HL-60/S4 treated with phorbol 12-myristate 13-acetate at 8.2 ng/mL for 4 days and 3 days (cell line): ENCODE data around the gene GRHPR.

Experiments
- in situ Hi-C: fragments of 300-500 bp; cut with MboI; formaldehyde crosslinking; loops from 2 replicates; pipeline ENCODE4 v1.15.0; 2022; ENCODE audit warnings: low sequenced_read_pairs

The GRHPR gene

DNA sequence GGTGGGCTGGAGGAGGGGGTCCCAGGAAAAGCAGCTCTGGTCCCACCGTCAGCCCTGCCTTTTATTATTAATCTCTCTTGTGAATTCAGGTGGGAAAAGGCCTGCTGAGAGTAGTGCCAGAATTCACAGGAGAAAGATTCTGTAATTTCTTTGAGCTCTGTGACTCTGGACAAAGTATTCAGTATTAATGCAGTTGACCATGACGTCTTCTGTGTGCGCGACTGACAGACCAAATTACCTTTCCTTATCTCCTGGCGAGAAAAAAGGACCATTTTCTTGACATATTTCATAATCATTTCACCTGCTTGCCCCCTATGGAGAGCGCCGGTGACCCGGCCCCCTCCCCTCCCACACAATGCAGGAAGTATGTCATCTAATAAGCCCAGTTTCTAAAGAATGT lies 26.8 kb upstream of the GRHPR start:
- in situ Hi-C loops: loop anchor here (25.0 kb wide), 1 partner anchor 92 kb away; the partner anchor contains the start of gene POLR1E

DNA sequence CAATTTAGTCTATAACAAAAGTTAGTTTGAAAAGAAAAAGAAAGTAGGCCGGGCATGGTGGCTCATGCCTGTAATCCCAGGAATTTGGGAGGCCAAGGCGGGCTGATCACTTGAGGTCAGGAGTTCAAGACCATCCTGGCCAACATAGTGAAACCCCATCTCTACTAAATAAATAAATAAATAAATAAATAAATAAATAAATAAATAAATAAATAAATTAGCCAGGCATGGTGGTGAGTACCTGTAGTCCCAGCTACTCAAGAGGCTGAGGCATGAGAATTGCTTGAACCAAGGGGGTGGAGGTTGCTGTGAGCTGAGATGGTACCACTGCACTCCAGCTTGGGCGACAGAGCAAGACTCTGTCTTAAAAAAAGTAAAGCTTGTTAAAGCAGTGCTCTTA lies 24.5 kb upstream of the GRHPR start:
- in situ Hi-C loops: loop anchor here (25.0 kb wide), 1 partner anchor 89 kb away; the partner anchor contains the start of gene POLR1E

DNA sequence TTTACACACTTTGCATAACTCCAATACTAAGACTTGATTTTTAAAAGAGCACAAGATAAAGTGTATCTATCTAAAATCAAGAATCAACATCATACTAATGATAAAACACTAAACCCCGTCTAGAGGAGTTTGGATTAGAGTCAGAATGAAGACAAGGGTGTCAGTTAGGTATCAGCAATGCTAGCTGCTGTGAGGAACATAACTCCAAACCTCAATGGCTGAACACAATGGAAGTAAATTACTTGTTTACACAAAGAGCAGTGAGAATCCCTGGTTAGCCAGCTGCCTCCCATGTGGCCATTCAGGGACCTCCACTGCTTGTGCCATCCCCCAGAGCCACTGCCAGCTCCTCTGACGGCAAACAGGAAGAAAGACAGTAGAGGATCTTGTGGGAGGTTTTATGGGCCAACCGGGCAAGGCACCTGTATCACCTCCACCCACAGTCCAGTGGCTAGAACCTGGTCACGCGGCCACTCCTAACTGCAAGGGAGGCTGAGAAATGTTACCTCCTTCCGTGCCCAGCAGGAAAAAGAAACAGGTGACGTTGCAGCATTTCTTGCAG lies 24.0 kb upstream of the GRHPR start:
- in situ Hi-C loops: loop anchor here (25.0 kb wide), 1 partner anchor 89 kb away; the partner anchor contains the start of gene POLR1E

DNA sequence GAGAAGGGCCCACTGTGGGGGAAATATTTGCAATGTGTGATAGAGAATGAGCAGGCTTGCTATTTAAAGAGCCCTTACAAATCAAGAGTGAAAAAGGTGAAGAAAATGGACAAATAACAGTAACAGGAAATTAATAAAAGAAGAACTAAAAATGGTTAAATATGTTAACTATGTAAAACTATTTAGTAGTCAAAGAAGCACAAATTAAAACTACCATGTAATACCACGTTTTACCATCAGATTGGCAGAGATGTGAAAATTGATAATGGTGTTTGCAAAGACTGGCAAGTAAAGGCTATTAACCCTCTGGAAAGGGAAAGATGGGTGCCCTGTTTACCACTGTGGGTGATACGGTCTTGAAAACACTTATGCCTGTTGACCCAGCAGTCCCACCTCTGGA lies 23.2 kb upstream of the GRHPR start:
- in situ Hi-C loops: loop anchor here (25.0 kb wide), 1 partner anchor 88 kb away; the partner anchor contains the start of gene POLR1E

DNA sequence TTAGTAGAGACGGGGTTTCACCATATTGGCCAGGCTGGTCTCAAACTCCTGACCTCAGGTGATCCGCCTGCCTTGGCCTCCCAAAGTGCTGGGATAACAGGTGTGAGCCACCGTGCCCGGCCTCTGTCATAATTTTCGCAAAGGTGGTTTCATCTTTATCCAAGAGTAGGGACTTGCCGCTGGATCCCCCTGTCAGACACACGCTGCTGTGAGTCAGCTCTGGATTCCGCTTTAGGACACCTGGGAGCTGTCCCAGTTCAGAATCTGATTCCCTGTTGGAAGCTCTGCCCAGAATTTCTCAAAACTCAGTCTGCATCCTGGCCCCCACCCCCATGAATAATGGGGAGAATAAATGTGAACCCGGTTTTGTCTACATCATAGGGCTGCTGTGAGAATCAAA lies 17.9 kb upstream of the GRHPR start:
- in situ Hi-C loops: no loop called here

DNA sequence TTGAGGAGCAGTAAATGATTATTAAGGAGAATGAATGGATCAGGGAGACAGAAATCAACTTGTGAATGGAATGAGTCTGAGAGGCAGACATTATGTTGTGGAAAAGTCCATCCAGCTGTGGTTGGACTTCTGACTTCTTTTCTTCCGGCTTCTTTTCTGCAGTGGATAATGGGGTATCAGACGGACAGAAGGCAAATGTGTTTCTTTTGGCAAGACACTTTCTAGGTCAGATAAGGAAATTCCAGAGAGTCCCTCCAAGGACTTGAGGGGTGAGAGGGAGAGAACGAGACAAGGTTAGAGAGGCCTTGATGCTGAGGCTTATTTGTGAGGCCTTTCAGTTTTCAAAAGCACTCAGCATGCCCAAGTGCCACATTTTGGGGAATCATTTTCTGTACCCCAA lies 17.1 kb upstream of the GRHPR start:
- in situ Hi-C loops: no loop called here

DNA sequence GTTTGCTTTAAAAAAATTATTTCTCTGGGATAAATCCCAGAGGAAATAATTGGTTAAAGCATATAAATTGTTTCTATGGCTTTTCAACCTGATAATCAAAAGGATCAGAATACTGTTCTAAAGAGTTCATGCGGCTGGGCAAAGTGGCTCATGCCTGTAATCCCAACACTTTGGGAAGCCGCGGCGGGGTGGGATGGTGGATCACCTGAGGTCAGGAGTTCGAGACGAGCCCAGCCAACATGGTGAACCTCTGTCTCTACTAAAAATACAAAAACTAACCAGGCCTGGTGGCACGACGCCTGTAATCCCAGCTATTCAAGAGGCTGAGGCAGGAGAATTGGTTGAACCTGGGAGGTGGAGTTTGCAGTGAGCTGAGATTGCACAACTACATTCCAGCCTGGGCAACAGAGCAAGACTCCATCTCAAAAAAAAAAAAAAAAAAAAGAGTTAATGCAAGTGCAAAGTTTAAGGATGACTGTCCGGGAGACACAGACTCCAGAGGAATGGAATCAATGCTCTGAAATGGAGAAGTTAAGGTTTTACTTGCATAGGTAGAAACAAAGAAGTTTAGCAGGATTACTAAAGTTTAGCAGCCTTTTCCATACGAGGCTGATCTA lies 16.6 kb upstream of the GRHPR start:
- in situ Hi-C loops: no loop called here

DNA sequence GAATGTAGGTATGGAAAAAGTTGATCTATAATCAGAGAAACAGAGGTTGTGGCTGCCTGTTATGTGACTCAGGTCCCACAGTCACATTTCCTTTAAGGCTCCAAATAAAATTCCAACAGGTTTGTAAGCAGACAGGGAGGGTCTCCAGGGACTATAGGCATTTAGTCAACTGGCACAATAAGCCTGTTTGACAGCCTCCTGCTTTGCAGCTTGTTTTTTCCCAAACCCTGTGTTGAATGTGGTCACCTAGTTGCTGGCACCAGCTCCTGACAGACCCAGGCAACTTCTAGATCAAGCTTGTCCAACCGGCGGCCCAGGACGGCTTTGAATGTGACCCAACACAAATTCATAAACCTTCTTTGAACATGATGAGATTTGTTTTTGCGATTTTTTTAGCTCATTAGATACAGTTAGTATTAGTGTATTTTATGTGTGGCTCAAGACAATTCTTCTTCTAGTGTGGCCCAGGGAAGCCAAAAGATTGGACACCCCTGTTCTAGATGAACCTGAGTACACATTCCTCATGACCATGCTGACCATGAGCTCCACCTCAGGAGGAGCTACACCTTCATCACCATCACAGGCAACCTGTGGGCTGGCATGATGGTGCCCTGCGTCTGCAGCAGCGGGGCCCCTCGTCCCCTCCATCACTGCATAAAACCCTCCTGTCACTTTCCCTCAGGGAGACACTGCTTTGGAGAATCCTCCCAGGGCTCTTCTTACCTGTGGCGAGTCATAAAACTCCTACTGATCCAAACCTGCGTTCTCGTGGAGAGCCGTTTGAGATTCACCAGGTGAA lies 15.7 kb upstream of the GRHPR start:
- in situ Hi-C loops: no loop called here

DNA sequence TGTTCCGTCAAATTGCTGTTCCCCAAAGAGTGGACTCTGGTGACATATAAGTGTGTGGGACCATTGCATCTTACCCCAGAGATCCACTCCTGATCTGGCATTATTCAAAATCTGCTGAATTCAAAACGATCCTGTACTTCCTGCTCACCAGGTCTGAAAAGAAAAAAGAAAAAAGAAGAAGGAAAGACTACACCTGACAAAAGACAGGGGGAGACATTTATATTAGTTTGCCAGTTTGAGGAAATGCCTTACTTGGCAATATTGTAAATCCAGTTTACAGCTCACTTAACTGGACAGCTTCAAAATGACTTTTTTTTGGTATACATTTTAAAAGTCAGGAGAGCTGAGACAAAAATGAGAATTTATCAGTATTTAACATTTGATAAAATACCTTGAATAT lies 15.0 kb upstream of the GRHPR start:
- in situ Hi-C loops: no loop called here

DNA sequence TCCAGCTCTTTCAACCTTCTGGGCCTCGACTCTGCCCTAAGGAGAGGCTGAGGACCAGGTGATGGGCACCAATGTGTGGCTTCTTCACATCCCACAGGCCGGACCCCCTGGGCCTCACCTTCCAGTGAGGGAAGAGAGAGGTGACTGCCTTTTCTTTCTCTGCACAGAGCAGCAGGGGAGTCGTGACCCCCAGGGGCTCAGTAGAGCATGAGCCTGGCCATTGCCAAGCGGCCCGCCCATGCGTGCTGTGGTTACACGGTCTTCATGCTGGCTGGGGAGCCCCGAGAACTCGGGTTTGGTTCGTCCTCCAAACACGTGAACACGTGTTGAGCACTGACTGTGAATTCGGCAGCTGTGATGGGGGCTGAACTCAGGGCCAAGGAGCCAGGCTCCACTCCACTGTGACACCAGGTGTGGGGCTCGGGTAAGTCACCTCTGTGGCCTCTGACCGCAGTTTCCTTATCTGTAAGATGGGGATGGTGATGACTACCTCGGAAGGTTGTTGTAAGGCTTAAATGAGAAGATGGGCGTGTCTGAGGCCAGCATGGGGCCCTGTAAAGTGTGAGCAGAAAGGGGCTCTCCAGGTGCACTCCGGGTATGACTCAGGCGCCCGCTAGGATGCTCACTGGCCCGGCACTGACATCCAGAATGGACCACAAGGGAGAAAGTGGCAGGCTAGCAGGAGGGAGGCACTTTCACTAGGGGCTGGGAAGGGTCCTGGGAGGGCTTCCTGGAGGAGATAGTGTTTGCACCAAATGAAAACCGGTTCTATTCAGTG lies 13.4 kb upstream of the GRHPR start:
- in situ Hi-C loops: no loop called here

DNA sequence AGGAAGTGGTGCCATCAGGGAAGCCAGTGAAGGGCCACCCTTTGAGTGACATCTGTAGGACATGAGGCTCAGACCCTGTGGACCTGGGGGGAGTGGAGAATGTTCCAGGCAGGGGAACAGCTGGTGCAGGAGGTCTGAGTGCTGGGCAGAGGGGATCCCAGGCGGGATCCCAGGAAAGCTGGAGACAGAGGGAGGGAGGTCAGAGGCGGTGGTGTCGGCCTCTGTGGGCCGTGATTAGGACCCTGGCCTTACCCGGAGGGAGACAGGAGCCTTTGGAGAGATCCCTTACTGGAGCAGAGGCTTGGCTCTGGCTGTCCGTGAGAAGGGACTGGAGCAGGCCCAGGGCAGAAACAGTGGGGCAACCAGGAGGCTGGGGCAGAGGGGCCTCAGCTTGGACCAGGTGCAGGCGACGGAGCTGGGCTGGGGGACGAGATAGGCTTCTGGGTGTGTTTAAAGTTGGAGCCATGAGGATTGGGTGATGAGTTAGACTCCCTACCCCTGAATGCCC lies 12.1 kb upstream of the GRHPR start:
- in situ Hi-C loops: no loop called here

DNA sequence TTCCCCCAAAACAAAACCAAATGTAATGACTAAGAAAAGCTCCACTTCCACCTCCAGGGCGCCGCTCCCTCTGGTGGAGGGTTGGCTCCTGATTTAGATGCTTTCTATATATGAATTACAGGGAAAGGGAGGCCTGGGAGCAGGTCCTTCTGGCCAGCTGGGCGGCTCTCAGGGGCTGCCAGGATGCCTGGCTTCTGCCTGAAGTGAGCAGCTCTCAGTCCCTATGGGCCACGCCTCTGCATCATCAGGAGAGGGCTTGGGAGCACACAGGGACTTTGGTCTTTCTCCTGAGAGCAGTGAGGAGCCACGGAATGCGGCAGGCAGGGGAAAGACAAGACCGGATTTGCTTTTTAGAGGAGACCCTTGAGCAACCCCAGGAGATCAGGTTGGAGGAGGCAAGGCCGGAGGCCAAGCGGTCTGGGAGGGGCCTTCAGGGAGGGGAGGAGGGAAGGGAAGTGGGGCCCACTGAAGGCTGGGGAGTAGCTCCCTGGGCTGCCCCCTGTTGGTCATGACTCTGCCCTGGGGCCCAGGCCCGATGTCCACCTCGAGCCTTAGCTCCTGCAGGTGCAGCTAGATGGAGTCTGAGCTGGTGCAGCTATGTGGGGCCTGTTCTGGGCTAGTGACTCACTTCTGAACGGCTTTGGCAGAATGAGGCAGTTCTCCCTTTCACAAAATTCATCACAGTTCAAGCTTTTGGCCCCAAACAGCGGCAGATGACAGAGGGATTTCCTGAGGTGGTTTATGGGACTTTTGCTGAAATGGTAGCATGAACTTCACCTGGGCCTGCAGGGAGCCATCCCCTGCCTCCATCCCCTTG lies 11.3 kb upstream of the GRHPR start:
- in situ Hi-C loops: no loop called here

DNA sequence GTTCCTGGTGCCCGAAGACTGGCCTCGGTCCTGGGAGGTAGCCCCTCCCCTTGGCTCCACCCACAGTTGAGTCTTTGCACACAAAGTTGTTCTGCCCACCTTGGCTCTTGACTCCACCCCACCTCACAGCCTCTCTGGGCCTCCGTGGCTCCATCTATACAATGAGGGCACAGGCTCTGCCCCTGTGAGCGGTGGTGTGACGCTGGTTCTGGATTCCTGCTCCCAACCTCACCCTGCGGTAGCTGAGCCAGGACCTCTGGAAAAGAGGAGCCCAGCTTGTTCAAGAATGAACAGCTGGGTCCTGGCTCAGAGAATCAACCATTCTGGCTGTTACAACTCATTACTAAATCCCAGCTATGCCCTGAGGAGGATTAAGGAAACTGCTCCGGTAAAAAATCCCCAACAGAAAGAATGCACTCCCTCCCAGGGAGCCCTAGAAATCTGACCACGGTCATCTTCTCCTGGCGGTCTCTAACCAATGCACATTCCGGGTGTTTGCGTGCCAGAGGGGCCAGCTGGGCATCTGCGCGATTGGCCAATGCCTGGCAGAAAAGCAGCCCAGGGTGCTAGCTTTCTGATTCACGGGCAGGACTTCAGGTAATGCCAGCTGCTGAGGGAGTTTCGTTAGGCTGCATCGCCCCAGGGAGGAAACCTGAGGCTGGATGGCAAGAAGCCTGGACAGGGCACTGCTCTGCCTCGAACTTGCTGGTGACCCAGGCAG lies 9.9 kb upstream of the GRHPR start:
- in situ Hi-C loops: no loop called here

DNA sequence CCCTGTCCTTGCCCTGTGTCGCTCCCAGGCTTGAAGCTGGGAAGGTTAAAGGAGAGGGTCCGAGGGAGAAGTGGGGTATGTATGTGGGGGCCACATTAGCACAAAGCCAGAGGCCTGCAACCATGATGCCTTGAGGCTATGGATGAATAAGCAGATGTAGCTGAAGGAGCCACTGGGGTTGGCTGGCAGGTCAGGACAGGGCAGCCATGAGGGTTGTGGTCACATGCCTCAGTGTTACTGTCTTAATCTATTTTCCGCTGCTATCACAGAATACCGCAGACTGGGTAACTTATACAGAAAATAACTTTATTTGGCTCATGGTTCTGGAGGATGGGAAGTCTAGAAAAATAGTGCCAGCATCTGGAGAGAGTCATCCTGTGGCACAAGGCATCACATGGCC lies 9.2 kb upstream of the GRHPR start:
- in situ Hi-C loops: no loop called here

DNA sequence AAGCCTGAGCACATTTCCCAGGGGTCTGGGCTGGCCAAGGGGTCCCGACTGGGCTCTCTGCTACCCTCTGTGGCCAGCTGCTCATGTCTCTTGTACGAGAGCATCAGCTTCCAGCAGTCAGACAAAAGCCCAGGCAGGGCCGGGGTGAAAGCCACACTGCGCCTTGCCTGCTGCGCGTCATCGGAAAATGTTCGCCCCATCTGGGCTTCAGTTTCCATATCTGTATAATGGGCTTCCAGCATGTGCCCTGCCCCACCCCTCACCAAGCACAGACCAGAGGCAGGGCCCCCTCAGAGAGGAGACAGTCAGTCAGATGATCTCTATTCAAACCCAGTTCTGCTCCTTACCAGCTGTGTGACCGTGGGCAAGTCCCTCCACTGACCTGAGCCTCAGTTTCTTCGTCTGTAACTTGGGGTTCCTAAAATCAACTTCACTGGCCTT lies 8.0 kb upstream of the GRHPR start:
- in situ Hi-C loops: no loop called here

DNA sequence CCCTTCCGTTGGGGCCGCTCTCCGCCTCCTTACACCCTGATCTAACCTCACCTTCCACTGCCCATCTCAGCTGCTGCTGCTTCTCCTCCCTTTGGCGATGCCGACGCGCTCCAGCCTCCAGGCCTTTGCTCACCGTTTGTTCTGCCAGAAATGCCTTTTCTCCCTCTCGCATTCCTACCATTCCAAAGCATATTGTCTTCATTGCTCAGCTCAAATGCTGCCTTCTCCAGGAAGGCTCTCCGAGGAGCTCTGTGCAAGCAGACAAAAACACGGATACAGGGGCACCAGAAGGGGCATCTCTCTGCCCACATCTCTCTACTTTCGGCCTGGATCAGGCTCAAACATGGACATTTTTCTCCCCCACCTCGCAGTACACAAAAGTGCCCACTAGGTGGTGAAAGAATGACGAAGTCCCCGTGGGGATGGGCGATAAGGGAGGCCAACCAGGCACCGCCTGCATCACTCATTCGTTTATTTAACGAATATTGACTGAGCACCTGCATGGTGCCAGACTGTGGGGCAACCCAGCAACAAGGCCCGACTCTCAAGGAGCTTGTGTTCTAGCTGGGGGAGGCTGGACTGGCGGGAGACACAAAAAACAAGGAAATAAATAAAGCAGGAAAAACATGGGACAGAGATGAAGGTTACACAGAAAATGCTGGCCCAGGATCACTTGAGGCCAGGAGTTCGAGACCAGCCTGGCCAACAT lies 7.3 kb upstream of the GRHPR start:
- in situ Hi-C loops: no loop called here

DNA sequence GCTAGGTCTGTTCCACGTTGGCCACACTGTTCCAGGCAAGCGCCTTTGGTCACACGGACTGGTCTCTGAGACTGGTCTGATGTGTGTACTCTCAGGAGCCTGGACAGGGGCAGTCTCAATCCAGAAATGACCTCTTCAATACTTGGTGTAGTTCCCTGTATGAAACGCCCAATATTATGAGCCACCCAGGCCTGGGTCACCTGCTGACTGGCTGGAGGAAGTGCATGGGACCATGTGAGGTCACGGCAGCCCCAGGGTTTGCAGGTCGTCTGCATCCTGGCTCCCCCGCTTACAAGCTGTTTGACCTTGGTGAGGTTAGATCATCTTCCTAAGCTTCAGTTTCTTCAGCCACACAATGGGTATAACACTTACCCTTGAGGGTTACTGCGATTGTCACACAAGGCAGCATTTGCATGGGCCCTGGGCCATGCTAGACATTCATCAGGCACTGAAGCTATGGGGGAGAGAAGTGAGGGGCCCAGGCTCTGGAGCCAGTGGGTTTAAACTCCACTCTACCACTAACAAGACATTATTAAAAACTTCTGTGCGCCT lies 5.2 kb upstream of the GRHPR start:
- in situ Hi-C loops: no loop called here

DNA sequence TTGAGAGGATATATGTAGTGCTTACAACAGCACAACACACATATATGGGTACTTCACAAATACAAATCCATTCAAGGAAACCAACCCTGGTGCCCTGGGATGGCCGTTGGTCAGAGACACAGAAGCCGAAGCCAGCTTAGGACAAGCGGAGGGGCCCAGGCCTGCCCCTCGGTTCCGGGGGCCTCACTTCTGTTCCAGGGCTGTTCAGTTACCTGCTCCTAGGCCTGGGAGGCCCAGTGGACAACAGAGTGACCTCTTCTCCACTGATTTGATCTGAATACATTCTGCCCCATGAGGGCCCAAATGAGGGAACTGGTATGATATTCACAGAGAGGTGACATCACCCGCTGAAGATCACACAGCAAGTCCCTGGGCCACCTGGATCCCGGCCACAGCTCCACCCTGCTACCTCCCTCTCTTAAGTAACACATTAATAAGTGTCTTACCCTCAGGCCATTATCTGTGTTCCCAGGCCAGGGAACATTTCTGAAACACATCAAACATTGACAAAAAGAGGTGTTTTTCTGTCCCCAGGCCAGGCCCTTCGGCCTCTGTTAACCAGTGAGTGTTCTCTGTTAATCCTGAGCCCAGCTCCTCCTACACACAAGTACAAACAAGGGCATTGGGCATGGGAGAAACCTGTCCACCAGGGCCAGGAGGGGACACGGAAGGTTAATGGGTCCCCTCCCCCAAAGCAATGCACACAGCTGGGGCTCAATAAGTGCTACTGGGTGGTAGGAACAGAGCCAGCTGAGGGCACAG lies 4.5 kb upstream of the GRHPR start:
- in situ Hi-C loops: no loop called here
